RWPE2 (cell line): Measurements from ENCODE around the gene WWC2.

Experiments used
- ATAC-seq: fragments of 200-7000 bp; cut with Tn5 transposase; 3 replicates; pipeline ENCODE4 v1.9.1; 2021; ENCODE audit warnings: low read depth
- DNase-seq: peaks from one replicate; pipeline ENCODE4 v3.0.0-alpha.2; 2020; ENCODE audit warnings: low spot score
- H3K27ac ChIP-seq: fragments of 450-650 bp; 2 replicates; pipeline ENCODE4 v1.5.1; 2017; ENCODE audit warnings: mild to moderate bottlenecking; ENCODE audit not compliant: poor library complexity, severe bottlenecking
- H3K27me3 ChIP-seq: fragments of 250-450 bp; sonication (Bioruptor Pico); 2 replicates; pipeline ENCODE4 v1.5.1; 2021; ENCODE audit warnings: mild to moderate bottlenecking, moderate library complexity; ENCODE audit not compliant: insufficient read depth, poor library complexity, severe bottlenecking
- H3K36me3 ChIP-seq: fragments of 250-450 bp; sonication (Bioruptor Pico); 2 replicates; pipeline ENCODE4 v1.5.1; 2020; ENCODE audit warnings: low read depth, mild to moderate bottlenecking, moderate library complexity
- H3K4me1 ChIP-seq: fragments of 250-450 bp; sonication (Bioruptor Pico); 2 replicates; pipeline ENCODE4 v1.5.1; 2021; ENCODE audit warnings: mild to moderate bottlenecking, moderate library complexity; ENCODE audit not compliant: insufficient read depth, poor library complexity, severe bottlenecking
- H3K4me3 ChIP-seq: fragments of 250-450 bp; sonication (Bioruptor Pico); 2 replicates; pipeline ENCODE4 v1.5.1; 2021; ENCODE audit warnings: mild to moderate bottlenecking, moderate library complexity; ENCODE audit not compliant: severe bottlenecking
- H3K9me3 ChIP-seq: fragments of 250-450 bp; sonication (Bioruptor Pico); 2 replicates; pipeline ENCODE4 v1.5.1; 2021; ENCODE audit warnings: mild to moderate bottlenecking, moderate library complexity; ENCODE audit not compliant: severe bottlenecking
- CTCF ChIP-seq: fragments of 450-650 bp; IDR thresholded peaks from one replicate; pipeline ENCODE4 v1.5.1; 2017; ENCODE audit warnings: mild to moderate bottlenecking, moderate library complexity; ENCODE audit not compliant: poor library complexity, severe bottlenecking

Gene WWC2

GRCh38 chr4:183098723-183099536, at the start of gene WWC2:
Gene WWC2 (plus strand): TSS chr4:183099257. CDS start chr4:183099492, 235 bp downstream.
- Histone ChIP-seq H3K4me3 (peak within 1 kb of the TSS; percentile 89), H3K4me1 (peaks cover 21% of the 10 kb centered on the region)

GRCh38 chr4:183053681-183054080, 45.4 kb upstream of the WWC2 start:
- Histone ChIP-seq H3K4me1 (no peaks in the 10 kb centered on the region), H3K4me3 (no peak overlapping the region), H3K27ac (no peak overlapping the region), H3K9me3 (no peaks in the 10 kb centered on the region), H3K27me3 (no peaks in the 10 kb centered on the region), H3K36me3 (no peaks in the 10 kb centered on the region)
- ATAC-seq (no peak), DNase-seq (no peak)
- no peak for TF ChIP-seq CTCF

More at GRCh38 chr4:183098723-183099536, at the start of gene WWC2:
- Histone ChIP-seq H3K27me3 (no peaks in the 10 kb centered on the region), H3K27ac (peak within 1 kb of the TSS; percentile 86), H3K36me3 (no peaks in the 10 kb centered on the region), H3K9me3 (no peaks in the 10 kb centered on the region)
- no peak for TF ChIP-seq CTCF
- ATAC-seq (peak; percentile 85), DNase-seq (peak; percentile 91)

GRCh38 chr4:183057255-183057654, 41.8 kb upstream of the WWC2 start:
- Histone ChIP-seq H3K27ac (no peak overlapping the region), H3K4me3 (no peak overlapping the region), H3K9me3 (no peaks in the 10 kb centered on the region), H3K36me3 (no peaks in the 10 kb centered on the region), H3K4me1 (no peaks in the 10 kb centered on the region), H3K27me3 (no peaks in the 10 kb centered on the region)
- ATAC-seq, result no peak
- DNase-seq, result no peak
- TF ChIP-seq CTCF, result no peak

GRCh38 chr4:183059797-183060196, 39.3 kb upstream of the WWC2 start:
- H3K27ac ChIP-seq, result no peak overlapping the region
- no peak for ATAC-seq
- no peak overlapping the region for H3K4me3 ChIP-seq
- TF ChIP-seq CTCF, result no peak
- no peaks in the 10 kb centered on the region for H3K9me3 ChIP-seq
- no peaks in the 10 kb centered on the region for H3K4me1 ChIP-seq
- H3K27me3 ChIP-seq, result no peaks in the 10 kb centered on the region
- no peaks in the 10 kb centered on the region for H3K36me3 ChIP-seq
- no peak for DNase-seq

GRCh38 chr4:183068502-183068901, 30.6 kb upstream of the WWC2 start:
- TF ChIP-seq CTCF, result no peak
- H3K36me3 ChIP-seq, result no peaks in the 10 kb centered on the region; the same call in 1 of the 2 replicates
- DNase-seq (no peak), ATAC-seq (no peak)
- no peak overlapping the region for H3K27ac ChIP-seq
- peaks cover 3% of the 10 kb centered on the region for H3K27me3 ChIP-seq
- H3K4me1 ChIP-seq, result no peaks in the 10 kb centered on the region
- H3K9me3 ChIP-seq, result no peaks in the 10 kb centered on the region
- H3K4me3 ChIP-seq, result no peak overlapping the region
